Activated CD4-positive, alpha-beta T cell treated with anti-CD3 and anti-CD28 coated beads, Interleukin-2, Interleukin-4, amounts not matched to agents 100 ng/mL and 50 ng/mL, durations not matched to agents 16 hours and 8 hours (primary cell): ENCODE data around the gene MARCO.
"Not testable (repeated sequence)": the region's sequence is repeated elsewhere in the genome, so short reads cannot be mapped to it uniquely, and the experiment has no call there.

Experiments used
- DNase-seq: peaks from one replicate; pipeline ENCODE4 v3.0.0-alpha.2; 2020; ENCODE audit warnings: low spot score

MARCO gene

GRCh38 chr2:118929059-118929458, 12.9 kb upstream of the MARCO start:
- no peak for DNase-seq

- DNase-seq, result no peak
Observed at GRCh38 chr2:118932949-118933348, 9.0 kb upstream of the MARCO start.

DNA sequence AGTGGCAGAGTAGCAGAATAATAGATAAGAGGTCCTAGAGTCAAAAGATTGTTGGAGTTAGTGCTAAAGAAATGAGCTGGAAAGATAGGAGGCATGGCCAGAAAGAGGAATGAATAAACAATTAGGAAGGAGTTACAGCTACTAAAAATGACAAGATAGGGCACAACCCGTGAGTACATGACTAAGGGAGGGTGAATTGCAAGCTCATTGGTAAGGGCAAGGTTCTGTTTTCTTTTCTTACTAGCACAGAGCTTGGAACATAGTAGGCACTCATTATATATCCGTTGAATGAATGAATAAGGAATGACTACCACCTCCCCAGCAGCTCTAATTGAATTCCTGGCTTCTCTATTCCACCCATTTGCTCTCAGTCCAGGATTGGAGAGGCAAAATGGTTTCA, 5.7 kb upstream of the MARCO start:
- DNase-seq, result no peak

DNA sequence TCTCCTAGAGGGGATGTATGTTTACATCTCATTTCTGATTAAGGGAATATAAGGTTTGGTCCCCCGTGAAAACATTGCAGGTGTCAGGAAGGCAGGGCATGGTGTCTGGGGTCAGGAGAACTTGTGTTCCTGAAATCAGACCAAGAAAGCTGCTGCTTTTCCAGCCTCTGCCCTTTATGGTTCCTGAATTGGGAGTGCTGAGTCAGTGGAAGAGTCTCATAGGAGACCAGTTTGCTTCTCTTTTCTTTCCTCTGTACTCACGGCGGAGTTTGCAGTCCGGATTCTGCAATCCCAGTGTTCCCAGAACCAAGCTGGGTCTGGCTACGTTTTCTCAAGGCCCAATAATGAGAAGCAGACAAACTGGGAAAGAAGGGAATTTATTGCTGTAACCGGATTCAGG, 5.1 kb upstream of the MARCO start:
- no peak for DNase-seq

DNA sequence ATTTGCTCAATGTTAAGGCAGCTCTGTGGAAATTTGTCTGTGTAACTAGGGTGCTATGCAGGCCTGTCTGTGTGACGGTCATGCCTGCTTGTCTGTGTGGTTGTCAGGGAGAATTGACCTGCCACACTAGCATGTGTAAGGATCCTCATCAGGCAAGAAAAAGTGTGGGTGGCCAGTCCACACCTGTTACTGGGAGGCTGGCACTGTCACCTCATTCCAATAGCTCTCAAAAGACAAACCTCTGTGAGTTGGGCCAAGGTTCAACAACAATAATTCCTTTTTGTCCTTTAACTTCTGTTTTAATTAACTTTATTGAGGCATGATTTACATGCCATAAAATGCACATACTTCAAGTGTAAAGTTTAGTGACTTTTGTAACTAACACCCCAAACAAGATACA, 4.2 kb upstream of the MARCO start:
- no peak for DNase-seq

DNA sequence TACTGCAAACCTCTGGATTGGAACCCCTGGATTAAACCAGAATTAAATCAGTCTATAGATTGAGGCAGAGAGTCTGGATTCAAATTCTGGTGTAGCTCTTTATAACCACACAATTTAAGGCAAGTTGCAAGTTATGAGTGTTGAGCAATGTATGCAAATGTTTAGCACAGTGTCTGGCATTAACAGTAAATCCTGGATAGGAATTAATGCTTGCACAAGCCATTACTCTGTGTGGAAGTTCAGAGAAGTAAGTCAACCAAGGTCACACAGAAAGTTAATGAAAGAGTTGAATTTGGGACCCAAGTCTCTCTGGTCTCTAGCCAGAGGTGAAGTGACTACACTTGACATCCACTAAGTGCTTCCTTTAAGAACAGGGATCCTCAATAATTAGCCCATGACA, 2.0 kb upstream of the MARCO start:
- DNase-seq, result no peak

GRCh38 chr2:118940486-118941120, 1.4 kb upstream of the MARCO start:
- DNase-seq, result no peak

- no peak for DNase-seq
Observed at GRCh38 chr2:118943286-118943685, 1.3 kb downstream of the MARCO start.

DNA sequence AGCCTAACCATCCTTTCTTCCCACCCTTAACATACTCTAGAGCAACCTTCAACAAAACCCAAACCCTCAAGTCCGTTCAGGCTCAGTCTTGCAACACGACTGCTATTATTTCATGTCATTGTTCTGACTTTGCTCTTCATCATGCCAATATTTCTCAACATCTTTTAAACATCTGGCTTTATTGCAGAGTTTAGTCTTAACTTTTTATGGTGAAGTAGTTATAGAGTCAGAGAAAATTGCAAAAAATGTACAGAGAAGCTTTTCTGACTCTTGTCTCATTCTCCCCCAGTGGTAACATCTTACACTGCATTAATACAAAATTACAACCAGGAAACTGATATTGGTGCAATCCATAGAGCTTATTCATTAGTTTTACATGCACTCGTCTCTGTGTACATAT, 3.9 kb downstream of the MARCO start:
- no peak for DNase-seq

DNA sequence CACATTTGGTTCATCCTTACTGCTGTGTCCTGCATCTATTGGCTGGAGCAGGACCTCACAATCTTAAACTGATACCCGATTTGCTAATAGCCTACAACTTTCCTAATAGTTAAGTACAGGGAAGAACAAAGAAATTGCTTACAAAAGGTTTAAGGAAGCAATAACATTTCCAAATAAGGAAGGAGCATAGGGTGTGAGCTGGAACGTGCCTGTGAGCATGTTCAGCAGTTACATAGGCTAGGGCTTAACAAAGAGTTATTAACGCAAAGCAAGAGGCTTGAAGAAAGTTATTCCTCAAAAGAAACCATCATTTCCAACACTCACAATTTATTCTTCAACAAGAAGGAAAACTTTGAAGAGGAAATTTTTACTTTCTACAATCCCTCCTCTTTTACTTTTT, 6.3 kb downstream of the MARCO start:
- DNase-seq, result not testable (repeated sequence)

GRCh38 chr2:118954297-118955060, 12.5 kb downstream of the MARCO start:
- no peak for DNase-seq

DNA sequence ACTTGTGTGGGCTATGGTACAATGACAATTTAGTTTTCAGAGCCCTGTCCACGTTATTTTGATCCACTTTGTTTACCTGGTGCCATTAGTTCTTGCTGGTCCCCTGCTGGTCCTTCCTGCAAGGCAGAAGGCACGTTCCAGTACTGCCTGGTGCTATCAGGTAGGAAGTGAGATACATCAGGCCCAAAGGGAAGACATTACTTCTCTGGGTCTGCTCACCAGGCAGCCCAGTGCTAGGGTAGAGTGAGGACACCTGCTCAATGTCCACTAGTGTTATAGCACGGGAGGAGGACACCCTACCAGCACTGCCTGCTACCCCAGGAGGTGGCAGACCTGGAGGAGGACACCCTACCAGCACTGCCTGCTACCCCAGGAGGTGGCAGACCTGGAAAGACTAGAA, 23.7 kb downstream of the MARCO start:
- no peak for DNase-seq

GRCh38 chr2:118967124-118967880, 25.3 kb downstream of the MARCO start:
- no peak for DNase-seq

GRCh38 chr2:118968042-118968441, 26.0 kb downstream of the MARCO start:
- DNase-seq, result no peak

DNA sequence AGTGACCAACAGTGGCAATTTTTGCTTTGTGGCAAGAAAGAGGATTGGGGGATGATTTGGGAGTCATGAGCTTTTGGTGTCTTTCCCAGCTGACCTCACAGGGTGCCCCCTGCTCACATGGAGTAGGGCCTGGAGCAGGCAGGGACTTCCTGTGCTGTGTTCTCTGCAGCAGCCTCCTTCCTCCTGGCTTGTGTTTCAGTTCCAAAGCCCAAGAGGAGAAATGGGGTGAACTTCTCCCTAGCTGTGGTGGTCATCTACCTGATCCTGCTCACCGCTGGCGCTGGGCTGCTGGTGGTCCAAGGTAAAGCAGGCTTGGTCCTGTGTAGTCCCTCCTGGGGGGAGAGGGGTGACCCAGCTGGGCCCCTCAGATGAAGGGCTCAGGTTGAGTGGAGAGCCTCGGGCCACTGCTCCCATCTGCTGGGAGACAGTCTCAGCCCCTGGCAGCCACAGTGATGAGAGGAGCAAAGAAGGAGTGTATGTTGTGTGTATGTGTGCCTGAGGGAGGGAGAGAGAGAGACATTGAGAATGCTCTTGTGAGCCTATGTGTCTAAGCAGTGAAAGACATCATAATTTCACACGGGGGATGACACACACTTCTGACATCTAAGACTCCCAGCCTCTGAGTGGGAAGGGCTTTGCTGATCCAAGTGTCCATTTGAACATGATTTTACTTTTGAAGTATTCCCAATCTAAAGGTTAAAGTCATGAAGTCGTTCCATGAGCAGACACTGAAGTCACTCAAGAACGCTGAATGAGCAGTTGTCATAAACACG, 27.2 kb downstream of the MARCO start:
- DNase-seq, result no peak

DNA sequence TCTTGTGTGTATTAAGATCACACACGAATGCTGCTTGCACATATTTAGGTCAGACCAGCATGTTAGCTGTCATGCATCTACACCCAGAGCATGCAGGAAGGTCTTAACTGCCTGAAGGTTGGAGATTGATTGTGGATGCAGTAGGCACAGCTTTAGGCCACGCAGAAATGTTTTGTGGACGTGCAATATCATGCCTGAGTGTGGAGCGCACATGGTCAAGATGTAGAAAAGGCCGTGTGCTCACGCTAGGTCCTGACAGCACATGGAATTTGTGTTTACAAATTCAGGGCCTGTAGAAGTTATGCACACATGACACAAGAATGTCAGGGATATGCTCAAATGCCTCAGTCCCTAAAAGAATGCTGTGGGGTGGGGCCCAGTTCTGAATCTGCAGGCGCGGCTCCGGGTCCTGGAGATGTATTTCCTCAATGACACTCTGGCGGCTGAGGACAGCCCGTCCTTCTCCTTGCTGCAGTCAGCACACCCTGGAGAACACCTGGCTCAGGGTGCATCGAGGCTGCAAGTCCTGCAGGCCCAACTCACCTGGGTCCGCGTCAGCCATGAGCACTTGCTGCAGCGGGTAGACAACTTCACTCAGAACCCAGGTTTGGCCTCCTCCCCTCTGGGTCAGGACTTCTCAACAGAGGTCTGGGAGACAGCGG, 27.9 kb downstream of the MARCO start:
- DNase-seq, result no peak

- no peak for DNase-seq
Observed at GRCh38 chr2:118970396-118971135, 28.6 kb downstream of the MARCO start.

- no peak for DNase-seq
Observed at GRCh38 chr2:118971245-118972122, 29.5 kb downstream of the MARCO start.

DNA sequence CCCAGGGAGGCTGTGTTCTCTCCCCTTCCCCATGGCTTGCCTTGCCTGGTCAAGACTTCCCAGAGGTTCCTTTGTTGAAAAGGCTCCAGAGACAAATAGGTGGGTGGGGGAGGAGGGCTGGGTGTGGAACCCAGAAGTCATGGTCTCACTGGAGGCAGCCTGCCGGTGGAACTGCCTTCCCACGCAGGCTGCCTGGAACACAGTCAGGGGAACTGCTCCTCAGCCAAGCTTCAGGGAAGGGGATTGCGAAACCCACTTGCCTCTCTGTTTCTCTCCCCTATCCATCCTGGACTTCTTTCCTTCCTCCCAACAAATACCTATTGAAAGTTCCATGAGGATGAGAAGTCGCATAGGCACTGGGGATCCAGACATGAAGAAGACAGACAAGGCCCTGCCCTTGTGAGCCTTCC, 31.6 kb downstream of the MARCO start:
- no peak for DNase-seq
